ENCODE results near the gene CAPN9.
"Not testable (repeated sequence)": the region's sequence is repeated elsewhere in the genome, so short reads cannot be mapped to it uniquely, and the experiment has no call there.

CAPN9 gene

DNA sequence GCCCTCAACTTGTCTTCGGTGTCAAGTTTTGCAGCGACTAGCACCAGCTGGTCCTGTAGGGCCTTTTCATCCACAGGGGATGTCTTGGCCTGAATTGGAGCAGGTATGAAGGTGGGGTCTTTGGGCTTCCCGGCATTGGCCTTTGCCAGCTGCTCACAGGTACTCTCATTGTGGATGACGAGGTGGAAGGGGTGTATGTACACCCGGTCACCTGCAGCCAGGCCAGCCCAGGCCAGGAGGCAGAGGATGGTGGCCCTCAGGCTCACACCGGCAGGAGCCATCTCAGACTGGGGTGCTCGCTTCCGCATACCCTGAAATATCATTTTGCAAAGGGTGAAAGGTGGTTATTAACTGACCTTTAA is 36.7 kb upstream of the CAPN9 start:
- no peak for DNase-seq

DNA sequence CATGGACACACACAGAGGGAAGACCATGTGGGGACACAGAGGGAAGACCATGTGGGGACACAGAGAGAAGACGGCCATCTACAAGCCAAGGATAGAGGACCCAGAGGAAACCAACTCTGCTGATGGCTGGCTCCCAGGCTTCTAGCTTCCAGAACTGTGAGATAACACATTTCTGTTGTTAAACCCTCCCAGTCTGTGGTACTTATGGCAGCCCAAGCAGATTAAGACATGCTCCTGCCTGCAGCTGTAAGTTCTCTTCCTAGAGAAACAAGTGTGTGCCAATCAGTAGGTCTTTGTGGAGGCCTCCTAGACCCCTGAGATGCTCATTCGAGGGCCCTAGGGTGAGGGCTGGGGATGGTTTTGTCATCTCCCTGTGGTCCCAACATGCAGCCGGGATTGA is 35.9 kb upstream of the CAPN9 start:
- no peak for DNase-seq

DNA sequence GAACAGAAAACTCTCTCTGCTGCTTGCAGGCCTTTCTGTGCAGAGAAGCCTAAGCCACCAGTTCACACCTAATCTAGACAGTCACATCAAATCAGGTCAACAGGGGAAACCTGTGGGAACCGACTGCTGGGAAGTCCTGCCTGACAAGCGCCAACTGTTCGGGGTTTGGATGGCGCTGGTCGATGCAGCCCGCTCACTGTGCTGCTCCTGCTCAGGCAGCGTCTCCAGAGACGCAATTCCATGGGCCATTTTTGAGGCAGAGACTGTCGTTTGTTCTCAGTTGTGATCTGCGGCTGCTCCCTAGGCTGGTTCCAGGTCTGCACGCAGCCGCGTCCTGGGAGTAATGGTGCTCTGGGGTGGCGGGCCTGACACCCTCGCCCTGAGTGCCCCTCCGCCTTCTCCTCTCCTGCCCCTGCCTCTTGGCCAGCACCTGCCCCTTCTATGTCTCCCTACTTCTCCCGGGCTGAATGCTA is 34.7 kb upstream of the CAPN9 start:
- DNase-seq = no peak

DNA sequence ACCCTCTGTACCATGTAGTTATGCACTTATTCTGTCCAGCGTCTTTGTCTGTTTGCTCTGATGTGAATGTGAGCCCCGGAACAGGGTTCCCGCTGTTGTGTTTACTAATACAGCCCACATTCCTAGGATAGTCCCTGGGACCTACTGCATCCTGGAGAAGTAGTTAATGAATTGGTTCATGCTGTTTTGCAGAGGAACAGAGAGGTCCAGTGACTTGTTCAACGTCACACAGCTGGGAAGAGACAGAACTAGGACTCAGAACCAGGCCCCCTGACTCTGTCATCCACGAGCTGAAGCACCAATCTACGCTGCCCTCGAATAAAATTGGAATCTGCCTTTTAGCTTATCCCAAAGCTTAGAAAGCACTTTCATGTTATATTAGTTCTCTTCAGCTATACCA is 34.0 kb upstream of the CAPN9 start:
- DNase-seq = no peak

DNA sequence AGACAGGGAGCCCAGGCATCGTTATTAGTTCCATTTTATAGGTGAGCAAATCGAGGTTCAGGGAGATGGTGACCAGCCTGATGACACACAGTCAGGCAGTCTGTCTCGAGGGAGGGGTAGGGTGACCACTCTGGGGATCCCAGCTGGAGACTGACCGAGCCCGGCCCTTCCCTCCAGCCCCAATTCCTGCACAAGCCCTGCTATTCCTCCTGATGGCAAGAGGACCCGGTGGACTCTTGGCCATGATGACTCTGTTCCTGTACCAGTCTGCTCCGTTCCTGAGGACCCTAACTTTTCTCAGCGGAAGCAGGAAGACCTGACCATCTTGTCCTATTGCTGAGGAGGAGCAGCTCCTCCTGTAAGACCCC is 33.7 kb upstream of the CAPN9 start:
- DNase-seq = no peak

DNA sequence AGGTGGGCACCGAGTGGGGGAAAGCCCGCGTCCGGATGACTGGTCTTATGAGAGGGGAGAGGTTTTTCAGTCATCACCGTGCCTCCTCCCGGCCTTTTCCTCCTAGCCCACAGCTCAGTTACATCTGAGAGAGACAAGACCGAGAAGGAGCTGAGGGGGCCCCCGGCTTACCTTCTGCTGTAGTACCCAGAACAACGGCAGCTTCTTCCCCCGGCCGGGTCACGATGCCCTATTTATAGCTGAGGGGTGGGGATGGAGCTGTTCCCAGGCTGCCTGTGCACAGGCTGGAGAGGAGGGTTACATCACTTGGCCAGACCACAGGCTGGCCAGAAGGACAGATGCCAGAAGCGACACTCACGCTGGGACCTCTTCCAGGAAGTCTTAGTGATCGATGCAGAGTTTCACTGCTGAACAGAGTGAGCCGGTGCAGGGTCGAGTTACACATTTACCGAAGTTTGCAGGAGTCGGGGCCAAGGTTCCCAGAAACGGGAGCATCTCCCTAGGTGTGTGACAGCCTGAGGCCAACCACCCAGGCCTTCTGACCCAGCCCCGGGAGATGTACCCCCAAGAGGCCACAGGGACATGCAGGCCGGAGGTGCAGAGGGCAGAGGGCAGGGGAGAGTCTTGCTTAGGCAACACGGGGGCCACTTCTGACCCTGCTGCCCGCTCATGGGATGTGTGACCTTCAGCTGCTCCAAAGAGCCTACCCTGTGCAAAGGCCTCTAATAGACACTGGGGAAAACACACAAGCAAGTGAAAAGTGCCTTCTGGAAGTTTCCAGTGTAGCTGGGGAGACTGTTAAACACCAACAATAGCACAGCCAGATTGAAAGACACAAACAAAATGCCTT is 33.0 kb upstream of the CAPN9 start, which contains the start of gene AGT:
Gene AGT (minus strand): TSS at position 208 of the 850 bp plus-strand sequence. CDS start 3,299 bp downstream, outside the sequence.
- no peak for DNase-seq

DNA sequence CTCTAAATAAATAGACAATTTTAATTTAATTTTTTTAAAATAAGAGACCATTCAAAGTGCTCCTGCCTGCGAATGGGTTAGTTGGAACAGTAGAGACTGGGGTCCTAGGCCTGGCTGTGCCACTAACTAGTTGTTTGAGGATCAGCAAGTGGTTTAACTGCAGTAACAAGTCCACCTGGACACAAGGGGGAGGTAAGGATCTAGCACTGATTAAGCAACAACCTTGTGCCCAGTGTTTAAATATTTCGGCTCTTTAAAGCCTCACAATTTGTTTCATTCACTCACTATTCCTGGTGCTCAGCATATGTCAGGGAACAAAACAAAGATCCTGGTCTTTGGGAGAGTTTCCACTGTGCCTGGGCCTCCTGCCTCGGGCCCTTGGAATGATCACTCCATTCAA is 31.7 kb upstream of the CAPN9 start:
- no peak for DNase-seq

DNA sequence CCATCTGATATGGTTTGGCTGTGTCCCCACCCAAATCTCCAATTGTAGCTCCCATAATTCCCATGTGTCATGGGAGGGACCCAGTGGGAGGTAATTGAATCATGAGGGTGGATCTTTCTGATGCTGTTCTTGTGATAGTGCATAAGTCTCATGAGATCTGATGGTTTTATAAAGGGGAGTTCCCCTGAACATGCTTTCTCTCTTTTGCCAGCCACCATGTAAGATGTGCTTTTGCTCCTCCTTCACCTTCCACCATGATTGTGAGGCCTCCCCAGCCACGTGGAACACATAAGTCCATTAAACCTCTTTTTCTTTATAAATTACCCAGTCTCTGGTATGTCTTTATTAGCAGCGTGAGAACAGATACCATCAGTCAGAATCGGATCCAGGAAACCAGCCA is 30.7 kb upstream of the CAPN9 start:
- DNase-seq = not testable (repeated sequence)

DNA sequence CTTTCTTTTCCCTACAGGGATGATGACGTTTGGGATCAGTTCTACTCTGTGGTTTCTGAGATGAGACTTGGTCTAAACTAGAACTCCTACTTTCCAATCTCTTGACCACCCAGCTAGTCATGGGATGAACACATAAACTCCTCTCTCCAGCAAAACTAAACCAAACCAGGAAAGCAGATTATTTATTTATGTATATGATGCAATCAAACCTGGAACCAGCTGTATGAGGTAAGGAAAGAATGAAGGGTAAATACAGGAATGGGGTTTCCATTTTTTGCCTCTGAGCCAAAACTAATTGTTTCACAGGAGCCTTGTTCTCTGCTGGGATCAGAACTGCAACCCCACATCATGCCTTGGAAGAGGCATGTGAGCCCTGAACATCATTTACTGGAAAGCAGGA is 29.9 kb upstream of the CAPN9 start:
- DNase-seq = no peak

DNA sequence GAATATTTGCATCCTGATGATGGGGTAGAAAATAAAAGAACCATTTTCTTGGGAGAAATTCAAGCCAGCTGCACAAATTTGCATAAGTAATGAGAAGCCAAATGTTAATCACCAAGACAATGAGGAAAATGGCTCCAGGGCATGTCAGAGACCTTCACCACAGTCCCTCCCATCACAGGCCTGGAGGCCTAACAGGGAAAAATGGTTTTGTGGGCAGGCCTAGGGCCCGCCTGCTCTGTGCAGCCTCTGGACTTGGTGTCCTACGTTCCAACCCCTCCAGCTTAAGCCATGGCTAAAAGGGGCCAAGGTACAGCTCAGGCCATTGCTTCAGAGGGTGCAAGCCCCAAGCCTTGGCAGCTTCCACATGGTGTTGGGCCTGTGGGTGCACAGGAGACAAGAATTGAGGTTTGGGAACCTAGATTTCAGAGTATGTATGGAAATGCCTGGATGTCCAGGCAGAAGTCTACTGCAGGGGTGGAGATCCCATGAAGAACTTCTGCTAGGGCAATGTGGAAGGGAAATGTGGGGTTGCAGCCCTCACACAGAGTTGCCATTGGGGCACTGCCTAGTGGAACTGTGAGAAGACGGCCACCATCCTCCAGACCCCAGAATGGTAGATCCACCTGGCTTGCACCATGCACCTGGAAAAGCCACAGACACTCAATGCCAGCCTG is 25.2 kb upstream of the CAPN9 start:
- DNase-seq = not testable (repeated sequence)

DNA sequence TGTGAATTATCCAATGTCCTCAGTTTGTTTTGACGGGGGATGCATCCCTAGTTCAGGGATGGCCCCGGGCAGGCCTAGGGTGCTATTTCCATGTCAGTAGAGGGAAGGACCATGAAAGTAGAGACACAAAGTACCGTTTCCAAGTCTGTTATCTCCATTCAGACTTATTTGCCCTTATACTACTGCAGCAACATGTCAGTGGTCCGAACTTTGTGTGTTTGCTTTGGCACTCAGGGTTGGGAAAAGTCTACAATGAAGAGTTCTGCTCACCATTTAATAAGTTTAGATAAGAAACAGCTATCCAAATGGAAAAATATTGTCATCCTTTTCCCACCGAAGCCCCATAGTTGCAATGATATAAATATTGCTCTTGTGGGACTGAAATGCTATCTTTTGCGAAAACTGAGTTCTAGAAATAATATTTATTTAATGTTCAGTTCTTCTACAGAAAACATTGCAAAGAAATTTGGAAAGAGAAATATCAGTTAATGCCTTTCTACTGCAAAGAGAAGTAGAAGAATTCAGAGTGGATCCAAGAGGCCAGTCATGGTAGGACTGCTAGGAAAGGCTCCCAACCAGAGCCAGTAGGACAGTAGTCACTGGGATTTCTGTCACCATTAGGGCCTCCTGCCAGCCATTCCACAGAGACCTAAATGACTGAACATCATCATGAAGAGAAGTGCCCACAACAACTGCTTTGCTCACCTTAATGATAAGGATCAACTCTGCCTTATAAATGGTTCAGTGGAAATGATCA is 21.8 kb upstream of the CAPN9 start:
- no peak for DNase-seq

DNA sequence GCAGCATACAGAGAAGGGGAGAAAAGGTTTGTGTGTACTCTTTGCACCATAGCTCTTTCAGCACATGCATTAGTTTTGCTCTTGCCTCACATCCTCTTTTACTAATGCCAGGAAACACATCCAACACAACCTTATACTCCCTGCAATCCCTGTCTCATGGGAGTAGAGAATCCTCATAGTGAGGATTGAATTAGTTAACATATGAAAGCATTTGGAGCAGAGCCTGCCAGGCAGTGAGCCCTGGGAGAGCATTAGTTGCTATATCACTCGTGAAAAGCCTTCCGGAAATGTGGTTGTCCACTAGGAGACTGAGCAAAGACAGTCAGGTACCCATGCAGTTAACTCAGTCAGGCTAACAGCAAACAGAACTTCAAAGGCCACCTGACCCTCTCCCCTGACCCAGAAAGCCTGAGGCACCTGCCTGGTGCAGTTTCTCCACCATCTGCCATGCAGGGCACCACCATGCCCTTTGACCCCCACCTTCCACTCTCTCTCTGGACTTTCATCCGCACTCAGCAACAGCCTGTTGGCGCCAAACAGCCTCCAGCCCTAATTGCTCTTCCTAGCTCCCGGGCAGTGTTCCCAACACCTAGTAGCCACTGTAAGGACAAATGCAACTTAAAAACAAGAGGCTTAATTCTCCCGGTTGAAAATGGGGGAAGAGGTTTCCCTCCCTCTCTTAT is 18.3 kb upstream of the CAPN9 start:
- DNase-seq = no peak

DNA sequence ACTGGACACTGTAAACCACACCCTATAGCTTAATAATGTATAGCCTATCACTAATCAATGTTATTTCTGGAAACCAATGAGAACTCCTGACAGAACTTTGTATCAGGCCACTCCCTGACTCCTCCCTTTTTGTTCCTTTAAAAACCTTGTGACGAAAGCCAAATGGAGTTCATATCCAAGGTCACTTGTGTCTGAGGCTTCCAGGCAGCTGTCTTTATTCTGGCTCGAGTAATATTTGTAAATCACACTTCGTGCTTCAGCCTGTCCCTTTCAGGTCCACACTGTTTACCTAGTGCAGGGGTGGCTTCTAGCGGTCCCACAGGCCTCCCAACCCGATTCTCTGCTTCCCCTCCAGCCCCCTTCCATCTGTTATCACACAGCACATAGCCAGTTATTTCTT is 16.2 kb upstream of the CAPN9 start:
- DNase-seq = no peak

DNA sequence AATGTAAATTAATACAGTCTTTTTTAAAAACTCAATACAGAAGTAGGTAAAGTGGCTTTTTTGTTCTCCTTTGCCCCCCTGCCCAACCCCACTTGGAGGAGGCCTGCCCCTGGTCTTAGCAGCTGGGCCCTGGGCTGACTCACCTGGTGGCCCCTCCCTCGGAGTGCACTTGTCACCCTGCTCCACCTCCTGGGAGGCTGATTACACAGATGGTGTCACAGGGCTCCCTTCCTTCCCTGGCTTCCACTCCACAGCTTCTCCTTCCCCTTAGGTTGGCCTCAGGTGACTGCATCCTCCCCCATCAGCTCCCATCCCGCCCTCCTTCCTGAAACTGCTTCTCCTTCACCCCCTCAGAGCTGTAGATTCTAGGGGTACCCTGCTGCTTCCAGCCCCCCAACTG is 11.7 kb upstream of the CAPN9 start:
- no peak for DNase-seq

DNA sequence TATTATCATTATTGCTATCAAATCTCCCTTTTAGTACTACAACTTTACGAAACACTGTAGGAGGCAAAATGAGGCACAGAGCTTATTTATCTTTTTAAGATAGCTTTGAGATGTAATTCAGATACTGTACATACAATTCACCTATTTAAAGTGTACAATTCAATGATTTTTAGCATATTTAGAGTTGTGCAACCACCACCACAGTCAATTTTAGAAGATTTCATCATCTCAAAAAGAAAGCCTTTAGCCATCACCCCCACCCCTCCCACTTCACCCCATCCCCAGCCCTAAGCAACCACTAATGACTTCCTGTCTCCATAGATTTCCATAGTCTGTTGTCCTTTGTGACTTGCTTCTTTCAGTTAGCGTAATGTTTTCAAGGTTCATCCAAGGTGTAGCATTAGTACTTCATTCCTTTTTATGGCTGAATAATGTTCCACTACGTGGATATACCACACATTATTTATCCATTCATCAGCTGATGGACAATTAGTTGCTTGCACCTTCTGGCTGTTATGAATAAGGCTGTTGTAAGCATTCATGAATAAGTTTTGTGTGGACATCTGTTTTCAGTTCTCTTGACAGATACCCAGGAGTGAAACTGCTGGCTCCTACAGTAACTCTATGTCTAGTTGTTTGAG is 9.4 kb upstream of the CAPN9 start:
- no peak for DNase-seq

DNA sequence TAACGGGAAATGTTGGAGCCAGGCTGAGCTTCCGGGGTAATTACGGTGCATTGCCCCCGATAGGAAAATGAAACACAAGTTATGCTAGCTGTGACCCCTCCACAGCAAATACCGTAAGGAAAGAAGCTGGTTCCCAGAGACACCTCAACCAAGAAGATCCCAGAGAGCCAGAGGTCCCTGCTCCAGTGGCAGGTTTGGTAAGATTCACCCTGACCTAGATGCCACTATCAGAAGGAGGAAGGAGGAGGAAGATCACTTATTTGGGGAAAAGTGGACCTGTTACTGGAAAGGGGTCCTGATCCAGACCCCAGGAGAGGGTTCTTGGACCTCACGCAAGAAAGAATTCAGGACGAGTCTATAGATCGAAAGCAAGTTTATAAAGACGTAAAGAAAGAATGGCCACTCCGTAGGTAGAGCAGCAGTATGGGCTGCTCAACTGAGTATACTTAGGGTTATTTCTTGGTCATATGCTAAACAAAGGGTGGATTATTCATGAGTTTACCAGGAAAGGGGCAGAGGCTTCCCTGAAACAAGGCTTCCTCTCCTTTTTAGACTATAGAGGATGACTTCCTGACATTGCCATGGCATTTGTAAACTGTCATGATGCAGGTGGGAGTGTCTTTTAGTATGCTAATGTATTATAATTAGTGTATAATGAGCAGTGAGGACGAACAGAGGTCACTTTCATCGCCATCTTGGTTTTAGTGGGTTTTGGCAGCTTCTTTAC is 7.5 kb upstream of the CAPN9 start:
- no peak for DNase-seq

DNA sequence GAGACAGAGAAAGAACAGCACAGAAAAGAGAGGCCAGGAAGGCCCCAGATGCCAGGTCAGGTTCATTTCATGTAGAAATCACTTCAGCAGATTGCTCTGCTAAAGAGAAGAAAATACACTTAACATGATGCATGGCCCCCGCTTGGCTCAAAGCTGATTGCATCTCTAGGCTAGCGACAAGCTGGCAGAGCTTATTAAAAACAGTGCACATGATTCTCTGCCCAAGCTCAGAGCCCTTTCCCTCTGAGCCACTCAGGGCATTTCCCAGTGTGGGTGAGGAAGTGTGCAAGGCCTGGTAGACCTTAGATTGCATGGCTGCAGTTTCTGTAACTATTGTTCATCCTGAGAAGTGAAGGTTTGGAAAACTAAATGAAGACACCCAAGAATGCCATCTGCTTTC is 3.3 kb upstream of the CAPN9 start:
- no peak for DNase-seq

DNA sequence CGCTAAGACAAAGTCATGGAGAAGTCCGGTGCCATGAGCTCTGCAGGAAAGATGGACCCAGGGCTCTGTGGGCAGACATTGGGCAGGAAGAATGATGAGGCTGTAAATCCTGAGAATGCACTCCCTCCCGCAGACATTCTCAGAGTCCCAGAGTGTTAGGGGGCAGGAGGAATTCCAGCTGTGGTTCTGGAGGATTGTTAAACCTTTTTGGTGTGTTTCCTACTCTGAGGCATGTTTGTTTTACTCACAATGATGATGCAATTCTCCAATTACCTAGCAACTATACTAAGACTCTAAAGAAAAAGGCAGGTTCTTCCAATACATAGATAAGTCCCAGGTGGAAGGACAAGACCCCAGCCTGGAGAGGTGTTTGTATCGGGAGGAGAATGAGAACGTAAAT is 2.8 kb upstream of the CAPN9 start:
- DNase-seq = no peak

DNA sequence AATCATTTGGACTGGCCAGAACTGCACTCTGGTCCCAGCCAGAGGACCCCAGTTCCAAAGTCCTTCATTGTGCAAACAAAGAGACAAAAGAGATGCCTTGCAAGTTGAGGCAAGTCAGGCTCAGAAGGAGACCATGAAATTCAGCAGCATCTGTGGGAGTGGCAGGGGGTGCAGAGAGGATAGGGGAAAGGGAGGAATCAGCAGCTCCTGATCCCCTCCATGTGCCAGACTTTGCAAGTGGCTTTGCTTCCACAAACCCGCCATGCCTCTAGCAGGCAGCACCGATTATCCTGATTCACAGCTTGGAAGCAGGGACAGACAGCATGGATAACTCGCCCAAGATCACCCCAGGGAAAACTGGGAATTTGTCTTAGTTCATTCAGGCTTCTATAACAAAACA is 2.1 kb upstream of the CAPN9 start:
- no peak for DNase-seq

DNA sequence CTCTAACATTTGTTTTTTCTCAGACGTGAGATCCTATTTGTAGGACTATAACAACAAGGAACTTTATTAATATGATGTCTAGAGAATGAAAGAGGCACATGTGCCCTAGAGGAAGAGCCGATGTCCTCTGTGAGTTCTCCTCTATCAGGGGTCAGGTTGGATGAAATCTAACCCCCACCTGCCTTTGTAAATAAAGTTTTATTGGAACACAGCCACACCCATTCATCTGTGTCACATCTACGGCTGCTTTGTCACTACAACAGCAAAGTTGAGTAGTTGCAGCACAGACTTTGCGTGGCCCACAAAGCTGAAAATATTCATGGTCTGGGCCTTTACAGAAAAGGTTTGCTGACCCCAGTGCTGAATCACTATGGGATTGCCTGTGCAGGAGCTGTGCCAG is 571 bp upstream of the CAPN9 start:
- no peak for DNase-seq

DNA sequence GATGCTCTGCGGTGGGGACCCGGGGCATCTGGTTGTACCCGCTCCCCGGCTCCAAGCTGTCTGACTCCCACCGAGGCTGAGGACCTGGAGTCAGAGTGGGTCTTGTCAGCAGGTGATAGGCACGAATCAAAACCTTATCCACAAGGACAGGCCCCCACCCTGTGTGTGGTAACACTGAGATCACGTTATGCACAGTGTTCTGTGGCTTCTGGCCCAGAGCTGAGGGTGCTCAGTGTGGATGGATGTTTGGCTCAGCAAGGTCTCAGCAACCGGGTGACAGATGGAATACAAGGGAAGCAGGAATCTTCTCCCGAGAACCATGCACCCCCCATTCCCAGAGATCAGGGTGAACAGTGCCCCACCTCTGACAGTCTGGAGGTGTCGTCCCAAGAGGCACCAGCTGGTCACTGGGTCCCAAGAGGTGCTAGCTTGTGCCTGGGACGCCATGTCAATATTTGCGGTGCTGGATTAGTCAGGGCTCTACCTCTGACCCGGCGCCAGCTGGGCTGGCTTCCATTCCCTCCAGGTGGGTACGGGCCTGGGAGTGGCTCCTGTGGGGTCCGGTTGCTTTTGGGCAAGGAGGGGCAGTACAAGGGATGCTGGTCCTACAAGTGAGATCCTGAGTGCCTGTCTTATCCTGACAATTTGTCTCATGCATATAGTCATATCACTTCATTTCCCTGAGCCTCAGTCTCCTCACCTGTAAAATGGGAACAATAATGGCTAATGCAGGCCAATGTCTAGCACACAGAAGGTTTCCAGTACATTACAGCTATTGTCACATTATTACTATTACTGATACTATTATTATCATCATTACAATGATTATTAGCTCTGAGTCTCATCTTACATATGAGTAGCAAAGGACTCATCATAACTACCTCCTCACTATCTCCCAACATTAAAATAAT is 957 bp downstream of the CAPN9 start:
- DNase-seq = no peak
